Activated CD8-positive, alpha-beta memory T cell treated with anti-CD3 and anti-CD28 coated beads, Interleukin-2, amount 10 ng/mL, durations not matched to agents 7 days and 5 days (primary cell): ENCODE measurements around the gene NAPSA. TPM values are rescaled to one million over a fixed set of nuclear protein-coding genes. Genes with fewer than 3 reads are reported as not detected.

ENCODE experiments used
- ATAC-seq: fragments of 150-1000 bp; cut with Tn5 transposase; one replicate; pipeline ENCODE4 v1.10.0; 2021; ENCODE audit warnings: moderate library complexity
- CTCF ChIA-PET: fragments of 350-600 bp; sonication (Branson Sonifier 250); formaldehyde crosslinking; loops from one replicate; lab custom pipeline; 2021; ENCODE audit warnings: antibody characterized with exemption; lab: Charles Lee
- DNase-seq: peaks from one replicate; pipeline ENCODE4 v3.0.0-alpha.2; 2020
- H3K27ac Mint-ChIP-seq: one replicate; pipeline ENCODE4 v1.8.0; 2021; ENCODE audit warnings: mild to moderate bottlenecking, mixed read lengths
- H3K27me3 Mint-ChIP-seq: one replicate; pipeline ENCODE4 v1.8.0; 2021; ENCODE audit warnings: mixed read lengths
- H3K36me3 Mint-ChIP-seq: one replicate; pipeline ENCODE4 v1.8.0; 2021; ENCODE audit warnings: mild to moderate bottlenecking, mixed read lengths
- H3K4me1 Mint-ChIP-seq: one replicate; pipeline ENCODE4 v1.8.0; 2021; ENCODE audit warnings: mixed read lengths
- H3K4me3 Mint-ChIP-seq: one replicate; pipeline ENCODE4 v1.8.0; 2021; ENCODE audit warnings: mild to moderate bottlenecking, moderate library complexity, mixed read lengths
- H3K9me3 Mint-ChIP-seq: one replicate; pipeline ENCODE4 v1.8.0; 2022; ENCODE audit warnings: low read depth, mixed read lengths
- total RNA-seq, 2 experiments: library from RNA; stranded (reverse); gene quantifications; one replicate each; pipeline ENCODE4 v1.2.3, GENCODE V29; 2021

NAPSA gene
- total RNA-seq, 2 experiments from 2014 or later: 5.3 to 8.8 TPM

- Mint-ChIP-seq H3K4me3 (no peak overlapping the region), H3K4me1 (no peaks in the 10 kb centered on the region), H3K27ac (no peak overlapping the region), H3K36me3 (no peaks in the 10 kb centered on the region), H3K27me3 (peaks cover 49% of the 10 kb centered on the region), H3K9me3 (no peaks in the 10 kb centered on the region)
- ATAC-seq: no peak
- DNase-seq: no peak
- CTCF ChIA-PET: no interaction called here
Observed at GRCh38 chr19:50309396-50310125, 55.9 kb downstream of the NAPSA start.

- peaks cover 44% of the 10 kb centered on the region for H3K27me3 Mint-ChIP-seq
- no peaks in the 10 kb centered on the region for H3K9me3 Mint-ChIP-seq
- no peak overlapping the region for H3K27ac Mint-ChIP-seq
- ATAC-seq (no peak), DNase-seq (no peak)
- no peak overlapping the region for H3K4me3 Mint-ChIP-seq
- CTCF ChIA-PET: no interaction called here
- H3K4me1 Mint-ChIP-seq: no peaks in the 10 kb centered on the region
- H3K36me3 Mint-ChIP-seq: no peaks in the 10 kb centered on the region
Observed at GRCh38 chr19:50308991-50309390, 56.4 kb downstream of the NAPSA start.

Other genes with a start within 250 kb of the NAPSA start
- not detected for gene IZUMO2, start 202.4 kb downstream of the NAPSA start, total RNA-seq
- not detected for gene MYH14, start 162.0 kb downstream of the NAPSA start, total RNA-seq
- gene KCNC3, start 36.3 kb downstream of the NAPSA start, total RNA-seq: 1 to 10 TPM; 1.3 to 2.3 TPM
- 10 to 100 TPM; 62.2 to 69.8 TPM for gene NR1H2, start 10.8 kb upstream of the NAPSA start, total RNA-seq
- 100 to 1,000 TPM; 158 to 215 TPM for gene POLD1, start 18.7 kb upstream of the NAPSA start, total RNA-seq
- under 1 TPM; 0.23 to 0.66 TPM for gene SPIB, start 53.3 kb upstream of the NAPSA start, total RNA-seq
- not detected for gene MYBPC2, start 67.3 kb upstream of the NAPSA start, total RNA-seq
- gene EMC10, start 110.9 kb upstream of the NAPSA start, total RNA-seq: 10 to 100 TPM; 47.8 to 57.2 TPM
- gene GARIN5A, start 111.2 kb upstream of the NAPSA start, total RNA-seq: not detected
- gene JOSD2, start 145.6 kb upstream of the NAPSA start, total RNA-seq: 10 to 100 TPM; 40.2 to 41.7 TPM
- gene ASPDH, start 148.3 kb upstream of the NAPSA start, total RNA-seq: not detected
- not detected for gene LRRC4B, start 202.8 kb upstream of the NAPSA start, total RNA-seq